ENCODE results near the gene CD48. TPM values are rescaled to one million over a fixed set of nuclear protein-coding genes. Genes with fewer than 3 reads are reported as not detected.

CD48 gene
- polyA plus RNA-seq, 1 donor from 2014 or later = 129 TPM

Other genes with a start within 250 kb of the CD48 start
- 109 TPM for gene SLAMF6, start 188.6 kb downstream of the CD48 start, polyA plus RNA-seq
- gene CD84, start 132.3 kb downstream of the CD48 start, polyA plus RNA-seq = 8.7 TPM
- gene SLAMF1, start 64.8 kb downstream of the CD48 start, polyA plus RNA-seq = 17.2 TPM
- 26.8 TPM for gene SLAMF7, start 27.4 kb upstream of the CD48 start, polyA plus RNA-seq
- gene LY9, start 84.4 kb upstream of the CD48 start, polyA plus RNA-seq = 158 TPM
- 1.6 TPM for gene CD244, start 151.1 kb upstream of the CD48 start, polyA plus RNA-seq
- gene ITLN1, start 173.4 kb upstream of the CD48 start, polyA plus RNA-seq = not detected
- not detected for gene ITLN2, start 243.0 kb upstream of the CD48 start, polyA plus RNA-seq

All from IgD-negative memory B cell (primary cell).